GM10847 (cell line): ENCODE results near the gene SLBP.

Experiments
- POLR2A ChIP-seq: IDR thresholded peaks from 2 replicates; pipeline ENCODE4 v1.6.1; 2011; ENCODE audit not compliant: insufficient read length; ENCODE audit errors: extremely low read depth

SLBP gene

GRCh38 chr4:1751155-1751918 is 39.2 kb upstream of the SLBP start:
- no peak for TF ChIP-seq POLR2A

DNA sequence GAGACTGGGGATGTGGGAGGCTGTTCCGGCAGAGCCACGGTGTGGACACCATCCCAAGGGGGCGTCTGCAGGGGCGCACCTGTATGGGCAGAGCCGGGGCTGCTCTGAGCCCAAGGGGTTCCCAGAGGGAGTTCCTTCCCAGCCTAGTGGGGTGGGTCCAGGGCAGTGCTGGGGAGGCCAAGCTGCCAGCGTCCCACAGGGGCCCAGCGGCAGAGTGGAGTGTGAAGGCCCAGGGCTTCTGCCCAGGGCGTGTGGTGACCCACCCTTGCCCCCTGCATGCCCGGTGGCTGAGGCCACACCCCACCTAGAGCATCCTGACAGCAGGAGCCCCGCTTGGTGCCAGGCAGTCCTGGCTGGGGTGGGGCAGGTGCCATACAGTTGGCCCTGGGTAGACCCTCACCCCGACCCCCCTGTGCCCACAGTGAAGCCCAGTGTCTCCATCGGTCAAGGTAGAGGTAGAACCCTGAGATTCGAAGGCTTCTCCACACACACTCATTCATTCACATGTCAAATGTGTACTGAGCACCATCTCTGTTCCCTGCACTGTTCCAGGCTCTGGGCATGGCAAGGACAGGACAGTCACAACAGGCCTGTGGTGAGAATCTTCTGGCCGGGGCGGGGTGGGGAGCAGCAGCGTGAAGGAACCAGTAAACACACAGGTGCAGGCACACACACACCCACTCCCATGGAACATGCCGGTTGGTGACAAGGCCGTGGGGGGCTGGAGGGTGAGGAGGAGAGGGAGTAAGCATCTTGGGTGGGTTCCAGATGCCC is 38.4 kb upstream of the SLBP start:
- no peak for TF ChIP-seq POLR2A

DNA sequence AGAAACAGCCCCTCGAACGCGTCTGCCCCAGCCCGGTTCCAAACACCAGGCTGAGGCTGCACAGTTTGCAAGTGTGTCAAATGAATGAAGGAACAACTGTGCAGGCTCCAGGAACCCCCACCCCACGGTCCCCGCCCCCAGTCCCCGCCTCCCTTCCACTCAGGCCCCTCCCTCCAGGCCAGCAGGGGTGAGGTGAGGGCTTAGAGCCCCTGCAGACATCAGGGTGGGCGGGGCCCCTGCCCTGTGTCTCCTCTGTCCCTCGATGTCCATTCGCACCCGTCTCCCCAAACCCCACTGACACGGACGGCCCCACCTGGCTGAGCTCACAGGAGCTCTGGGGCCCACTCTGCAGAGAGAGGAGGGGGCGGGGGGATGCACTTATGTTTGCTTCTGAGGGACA is 37.7 kb upstream of the SLBP start:
- TF ChIP-seq POLR2A, result no peak

- TF ChIP-seq POLR2A, result no peak
Observed at GRCh38 chr4:1749370-1749769, 37.3 kb upstream of the SLBP start.

DNA sequence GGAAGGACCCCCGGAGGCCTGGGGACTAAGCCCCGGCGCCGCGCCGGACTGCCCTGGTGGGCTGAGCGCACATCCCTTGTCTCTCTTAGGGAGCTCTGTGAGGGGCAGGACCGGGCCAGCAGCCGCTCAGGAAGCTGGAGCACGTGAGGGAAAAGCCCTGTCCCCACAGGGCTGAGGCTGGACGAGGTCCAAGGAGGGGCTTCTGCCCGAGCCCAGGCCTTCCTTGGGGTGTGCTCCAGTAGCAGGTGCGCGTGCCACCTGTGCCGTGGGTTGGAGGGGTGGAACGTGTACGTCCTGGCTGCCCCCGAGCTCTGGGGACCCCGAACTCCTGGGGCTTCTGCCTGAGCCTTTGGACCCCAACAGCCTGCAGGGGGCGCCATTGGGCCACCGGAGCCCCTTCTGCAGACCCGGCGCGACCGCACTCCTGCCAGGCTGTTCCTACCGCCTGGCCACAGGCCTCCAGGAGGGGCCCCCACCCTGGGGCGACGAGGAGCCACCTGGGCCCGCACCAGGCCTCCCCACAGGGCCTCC is 36.4 kb upstream of the SLBP start:
- no peak for TF ChIP-seq POLR2A

GRCh38 chr4:1747603-1747967 is 35.5 kb upstream of the SLBP start:
- TF ChIP-seq POLR2A, result no peak

GRCh38 chr4:1746919-1747602 is 34.9 kb upstream of the SLBP start:
- TF ChIP-seq POLR2A, result no peak

GRCh38 chr4:1746265-1746691 is 34.2 kb upstream of the SLBP start:
- no peak for TF ChIP-seq POLR2A

DNA sequence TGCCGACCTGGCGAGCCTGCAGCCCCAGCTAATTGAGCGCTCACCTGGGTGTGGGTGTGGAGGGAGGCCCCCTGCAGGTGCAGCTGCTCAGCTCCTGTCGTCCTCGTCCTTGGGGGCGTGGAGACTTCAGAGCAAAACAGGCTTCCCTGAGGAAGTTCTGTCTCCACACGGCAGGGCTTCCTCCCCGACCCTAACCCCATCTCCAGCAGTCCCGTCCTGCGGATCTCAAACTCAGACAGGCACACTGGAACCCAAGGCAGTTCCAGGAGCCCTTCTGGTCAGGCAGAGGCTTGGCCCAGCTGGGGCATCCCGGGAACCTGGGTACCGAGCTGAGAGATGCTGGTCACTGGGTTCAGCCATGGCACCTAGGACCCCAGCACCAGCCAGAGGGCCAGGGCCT is 33.6 kb upstream of the SLBP start:
- no peak for TF ChIP-seq POLR2A

DNA sequence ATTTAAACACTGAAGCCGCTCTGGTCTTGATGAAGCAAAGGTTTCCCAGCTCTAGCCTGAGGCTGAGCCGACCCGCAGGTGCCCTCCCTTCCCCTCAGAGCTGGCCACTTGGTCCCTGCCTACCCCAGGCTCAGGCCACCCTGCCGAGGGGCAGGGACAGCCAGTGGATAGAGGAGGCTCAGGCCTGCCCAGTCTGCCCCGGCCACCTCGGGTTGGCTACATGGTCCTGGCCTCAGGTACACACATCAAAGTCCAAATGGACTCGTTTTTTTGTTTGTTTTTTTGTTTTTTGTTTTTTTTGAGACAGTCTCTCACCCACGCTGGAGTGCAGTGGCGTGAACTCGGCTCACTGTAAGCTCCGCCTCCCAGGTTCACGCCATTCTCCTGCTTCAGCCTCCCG is 33.0 kb upstream of the SLBP start:
- no peak for TF ChIP-seq POLR2A

DNA sequence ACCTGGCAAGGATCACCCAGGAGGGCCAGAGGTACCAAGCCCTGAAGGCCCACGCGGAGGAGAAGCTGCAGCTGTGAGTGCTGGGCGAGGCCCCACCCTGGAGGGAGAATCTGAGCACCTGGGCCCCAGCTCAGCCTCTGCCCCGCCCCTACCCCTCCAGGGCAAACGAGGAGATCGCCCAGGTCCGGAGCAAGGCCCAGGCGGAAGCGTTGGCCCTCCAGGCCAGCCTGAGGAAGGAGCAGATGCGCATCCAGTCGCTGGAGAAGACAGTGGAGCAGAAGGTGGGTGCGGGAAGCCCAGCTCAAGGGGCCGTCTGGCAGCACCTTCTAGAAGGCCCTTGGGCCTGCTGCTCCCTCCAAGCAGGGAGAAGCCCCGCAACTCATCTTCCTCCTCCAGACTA is 32.4 kb upstream of the SLBP start:
- no peak for TF ChIP-seq POLR2A

- no peak for TF ChIP-seq POLR2A
Observed at GRCh38 chr4:1743975-1744374, 31.9 kb upstream of the SLBP start.

DNA sequence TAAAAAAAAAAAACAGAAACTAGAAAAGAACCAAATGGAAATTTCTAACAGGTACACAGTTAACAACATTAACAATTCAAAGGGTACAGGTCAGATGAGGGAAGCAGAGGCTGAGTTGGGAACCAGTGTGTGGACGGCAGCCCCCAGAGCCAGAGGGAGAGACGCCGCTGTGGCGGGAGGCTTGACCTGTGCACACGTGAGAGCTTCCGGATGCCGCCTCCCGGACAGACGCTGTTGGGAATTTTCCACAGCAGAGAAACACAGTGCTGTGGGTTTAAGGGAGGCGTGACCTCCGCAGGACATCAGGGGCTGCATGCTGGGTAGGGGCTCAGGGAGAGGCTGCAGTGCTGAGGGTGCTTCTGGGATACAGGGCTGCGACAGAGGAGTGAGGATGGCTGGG is 31.4 kb upstream of the SLBP start:
- no peak for TF ChIP-seq POLR2A

DNA sequence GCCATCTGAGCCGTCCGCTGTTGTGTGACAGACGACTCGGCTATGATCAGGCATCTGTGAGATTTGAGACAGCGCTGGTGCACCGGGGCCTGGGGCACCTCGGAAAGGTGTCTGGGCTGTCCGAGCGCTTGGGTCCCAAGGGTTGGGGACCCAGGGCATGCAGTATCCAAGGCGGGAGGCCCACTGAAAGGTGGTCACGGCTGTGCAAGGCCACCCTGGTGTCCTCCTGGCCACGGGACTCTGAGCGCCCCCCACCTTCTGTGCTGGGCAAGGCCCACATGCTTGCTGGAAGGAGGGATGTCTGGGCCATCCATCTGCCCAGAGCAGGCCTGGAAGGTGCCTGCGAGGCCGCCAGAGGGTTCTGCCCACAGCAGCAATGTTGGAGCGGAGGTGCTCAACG is 29.1 kb upstream of the SLBP start:
- TF ChIP-seq POLR2A, result no peak

- TF ChIP-seq POLR2A, result no peak
Observed at GRCh38 chr4:1740021-1740545, 28.0 kb upstream of the SLBP start.

GRCh38 chr4:1739358-1739757 is 27.2 kb upstream of the SLBP start:
- TF ChIP-seq POLR2A, result no peak
